RPMI7951 (cell line): Measurements from ENCODE around the gene UGT1A8. TPM values are rescaled to one million over a fixed set of nuclear protein-coding genes. Genes with fewer than 3 reads are reported as not detected.

ENCODE experiments used
- DNase-seq: peaks from one replicate; pipeline ENCODE4 v3.0.0-alpha.2; 2012; ENCODE audit warnings: low read depth
- total RNA-seq: library from RNA; depleted of rRNA; stranded (reverse); fragments of >200 nt; shearing (Covaris generic); gene quantifications from 2 replicates; pipeline ENCODE4 v1.2.3, GENCODE V29; 2014

UGT1A8 gene
- total RNA-seq, 1 experiment from 2014 or later: not detected

DNA sequence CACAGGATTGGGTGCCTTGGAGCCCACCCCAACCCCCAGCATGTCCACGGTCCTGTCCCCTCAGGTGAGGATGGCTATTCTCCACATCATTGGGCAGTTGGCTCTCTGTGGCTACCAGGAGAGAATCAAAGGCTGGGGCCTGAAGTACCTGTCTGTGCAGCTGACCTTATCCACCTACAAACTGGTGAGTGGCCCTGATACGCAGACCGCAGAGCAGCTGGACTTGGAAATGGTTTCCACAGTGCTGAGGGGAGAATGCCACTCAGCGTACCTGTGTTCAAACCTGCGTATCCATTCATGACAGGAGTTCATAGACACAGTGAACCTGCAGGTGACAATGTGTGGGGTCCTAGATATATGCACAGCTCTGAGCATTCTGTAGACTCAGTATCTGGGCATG is 182.3 kb downstream of the UGT1A8 start:
- no peak for DNase-seq

DNA sequence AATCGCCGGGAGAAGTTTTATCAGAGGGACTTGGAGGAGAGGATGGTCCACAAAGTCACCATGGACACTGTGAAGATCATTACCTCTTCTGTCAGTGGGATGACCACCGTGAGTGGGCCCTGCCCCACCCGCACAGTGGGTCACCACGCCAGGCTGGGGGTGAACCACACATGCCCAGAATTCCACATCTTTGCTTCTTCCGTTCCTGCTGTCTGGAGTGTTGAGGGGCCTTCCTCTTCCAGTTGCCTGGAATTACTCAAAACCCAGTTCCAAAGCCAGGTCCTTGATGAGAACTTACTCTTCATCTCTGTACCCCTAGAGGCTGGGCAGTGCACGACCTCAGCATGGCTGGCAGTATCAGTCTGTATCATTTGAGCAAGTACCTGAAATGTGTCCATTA is 182.8 kb downstream of the UGT1A8 start:
- no peak for DNase-seq

DNA sequence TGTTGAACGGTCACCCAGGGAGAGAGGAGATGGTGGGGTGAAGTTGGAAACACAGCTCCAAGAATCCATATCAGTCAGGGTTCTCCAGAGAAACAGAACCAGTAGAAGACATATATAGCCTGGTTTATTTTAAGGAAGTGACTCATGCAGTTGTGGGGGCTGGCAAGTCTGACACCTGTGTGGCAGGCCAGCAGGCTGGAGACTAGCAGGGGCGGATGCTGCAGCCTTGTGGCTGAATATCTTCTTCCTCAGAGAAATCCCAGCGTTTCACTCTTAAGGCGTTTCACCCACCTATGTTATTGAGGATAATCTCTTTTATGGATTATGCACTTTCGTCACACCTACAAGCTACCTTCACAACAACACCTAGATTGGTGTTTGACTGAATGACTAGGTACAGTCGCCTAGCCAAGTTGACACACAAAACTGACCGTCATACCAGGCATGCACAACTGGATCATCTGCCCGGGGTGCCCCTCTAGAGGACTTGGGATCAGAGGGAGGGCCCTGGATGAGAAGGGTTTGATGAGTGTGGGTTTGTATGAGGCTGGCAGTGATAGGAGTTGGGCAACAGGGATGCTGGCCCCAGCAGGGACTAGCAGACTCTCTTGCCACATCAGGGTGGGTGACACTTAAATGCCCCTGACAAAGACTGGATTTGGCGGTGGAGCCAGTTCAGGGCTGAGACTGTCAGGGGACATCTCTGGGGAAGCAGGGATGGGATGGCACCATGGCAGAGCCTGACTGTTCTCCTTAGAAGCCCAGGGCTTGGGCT is 184.1 kb downstream of the UGT1A8 start:
- DNase-seq: peak; percentile 79

DNA sequence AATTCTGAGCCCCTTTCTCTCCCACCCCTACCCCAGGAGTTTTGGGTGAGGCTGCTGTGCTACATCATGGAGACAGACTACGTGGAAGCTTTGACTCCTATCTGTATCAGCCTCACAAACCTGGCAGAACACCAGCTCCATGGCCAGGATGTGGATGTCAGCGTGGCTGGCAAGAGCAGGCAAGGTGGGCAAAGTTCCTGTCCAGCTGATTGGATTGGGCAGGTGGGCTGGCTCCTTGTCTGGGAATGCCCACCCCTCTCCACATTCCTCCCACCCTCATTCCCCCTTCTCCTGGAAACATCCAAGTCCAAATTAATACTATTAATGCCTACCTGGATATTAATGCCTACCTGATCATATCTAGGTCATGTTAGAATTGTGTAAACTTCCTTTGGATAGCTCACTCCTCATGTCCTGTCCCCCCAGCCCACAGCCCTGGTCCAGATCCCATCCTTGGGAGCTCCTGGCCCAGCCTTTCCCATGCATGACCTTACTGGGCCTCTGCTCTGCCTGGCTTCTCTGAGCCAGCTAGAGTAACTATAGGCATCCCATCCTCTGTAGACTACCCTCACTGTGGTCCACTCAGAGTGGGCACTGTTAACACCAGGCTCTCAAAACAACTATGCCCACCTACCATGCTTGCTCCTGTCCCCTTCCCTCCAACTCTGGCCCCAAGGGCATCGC is 184.8 kb downstream of the UGT1A8 start:
- DNase-seq: no peak

DNA sequence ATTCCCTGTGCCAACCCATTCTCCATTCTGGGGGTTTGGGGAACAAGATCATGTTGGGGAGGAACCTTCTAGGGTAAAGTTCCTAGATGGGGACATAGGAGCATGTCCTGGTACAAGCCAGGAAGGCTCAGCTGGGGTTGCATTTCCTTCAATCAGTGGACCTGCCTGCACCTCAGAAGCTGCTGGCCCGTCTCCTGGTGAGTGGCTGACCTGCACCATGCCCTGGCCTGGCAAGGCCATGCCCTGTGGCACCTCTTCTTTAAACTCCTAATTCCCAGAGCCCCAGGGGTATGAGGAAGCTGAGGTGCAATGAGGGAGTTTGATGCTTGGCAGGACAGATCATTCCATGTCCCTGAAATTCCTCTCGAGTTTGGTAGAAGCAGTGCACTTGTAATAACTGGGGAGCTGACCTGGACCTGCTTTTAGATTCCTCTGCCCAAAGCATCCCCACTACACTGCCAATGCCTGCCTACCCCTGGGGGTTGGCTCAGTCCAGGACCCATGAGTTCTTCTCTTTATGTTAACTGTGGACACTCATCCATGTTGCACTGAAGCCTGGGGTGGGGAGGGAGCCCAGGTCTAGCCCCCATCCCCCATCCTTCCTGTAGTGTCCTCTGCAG is 186.0 kb downstream of the UGT1A8 start:
- no peak for DNase-seq

DNA sequence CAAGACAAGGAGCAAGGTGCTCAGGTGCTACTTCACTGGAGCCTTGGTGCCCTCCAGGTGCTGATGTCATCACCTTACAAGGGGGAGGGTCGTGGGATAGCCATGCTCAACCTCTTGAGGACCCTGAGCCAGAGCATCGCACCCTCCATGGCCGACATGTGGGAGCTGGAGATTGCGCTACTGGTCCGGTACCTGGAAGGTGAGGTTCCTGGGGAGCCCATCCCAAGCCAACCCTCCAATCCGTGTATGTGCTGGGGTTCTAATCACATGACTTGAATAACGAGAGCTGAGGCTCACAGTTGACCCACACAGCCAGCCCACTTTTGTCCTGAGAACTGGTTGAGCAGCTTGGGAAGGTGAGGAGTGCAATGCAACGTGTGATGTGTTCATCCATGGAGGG is 186.6 kb downstream of the UGT1A8 start:
- no peak for DNase-seq

DNA sequence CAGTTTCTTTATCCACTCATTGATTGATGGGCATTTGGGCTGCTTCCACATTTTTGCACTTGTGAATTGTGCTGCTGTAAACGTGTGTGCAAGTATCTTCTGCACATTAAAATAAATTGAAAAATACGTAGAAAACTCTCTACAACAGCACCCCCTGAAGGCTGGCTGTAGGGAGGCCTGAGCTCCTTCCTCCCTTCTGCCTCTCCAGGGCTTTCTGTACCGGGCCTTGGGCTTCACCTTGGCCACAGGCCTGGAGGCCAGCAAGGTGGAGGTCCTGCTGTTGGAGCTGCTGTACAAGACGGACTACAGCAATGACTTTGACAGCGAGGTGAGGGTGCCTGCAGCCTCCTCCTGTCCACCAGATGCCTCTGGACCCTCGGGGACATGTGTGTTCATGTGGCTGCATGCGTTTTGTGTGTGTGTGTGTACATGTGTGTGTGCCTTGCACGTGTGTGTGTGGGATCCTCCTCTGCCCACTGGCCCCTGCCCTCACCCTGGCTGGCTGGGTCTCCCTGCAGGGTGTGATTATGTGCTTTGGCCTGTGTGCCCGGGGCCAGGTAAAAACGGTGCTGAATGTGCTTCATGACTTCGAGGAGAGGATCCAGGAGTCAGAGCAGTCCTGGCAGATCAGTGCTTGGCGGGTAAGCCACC is 189.9 kb downstream of the UGT1A8 start:
- DNase-seq: no peak

DNA sequence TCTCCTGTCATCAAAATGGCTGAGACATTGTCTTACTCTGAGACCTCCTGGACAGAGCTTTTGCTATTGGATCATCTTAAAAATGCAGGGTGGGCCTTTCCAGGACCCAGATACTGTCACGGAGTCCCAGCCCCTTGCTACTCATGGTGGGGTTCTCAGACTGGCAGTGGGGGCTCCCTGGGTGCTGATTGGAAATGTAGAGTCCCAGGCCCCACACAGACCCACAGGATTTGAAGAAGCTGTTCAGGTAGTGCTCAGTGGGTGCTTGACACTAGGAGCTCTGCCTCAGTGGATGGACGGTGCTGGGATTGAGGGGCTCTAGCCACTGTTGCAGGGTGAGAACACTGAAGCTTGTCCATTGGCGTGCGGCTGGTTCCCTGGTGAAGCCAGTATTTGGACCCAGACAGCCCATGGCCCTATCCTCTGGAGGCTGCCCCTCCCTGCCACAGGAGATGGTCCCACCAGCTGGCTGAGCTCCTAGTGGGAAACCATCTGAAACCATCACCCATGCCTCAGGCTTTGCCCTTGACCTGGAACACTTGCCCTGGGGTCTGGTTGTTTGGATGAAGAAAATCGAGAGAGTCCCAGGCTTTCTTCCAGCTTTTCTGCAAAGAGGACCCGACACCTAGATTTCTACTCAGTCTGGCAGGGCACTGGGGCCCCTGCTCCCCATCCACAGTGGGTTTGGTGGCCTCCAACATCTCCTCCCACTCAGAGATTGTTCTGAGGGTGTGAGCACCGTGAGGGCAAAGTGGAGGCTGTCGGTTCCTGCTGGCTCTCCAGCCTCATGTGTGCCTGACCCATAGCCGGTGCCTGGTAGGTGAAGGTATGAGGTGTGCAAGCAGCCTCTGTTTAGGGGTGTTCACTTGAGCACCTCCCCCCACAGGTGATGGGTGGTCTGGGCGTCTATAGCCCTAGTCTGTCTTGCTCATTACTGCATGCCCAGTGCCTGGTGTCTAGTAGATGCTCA is 190.8 kb downstream of the UGT1A8 start:
- no peak for DNase-seq

DNA sequence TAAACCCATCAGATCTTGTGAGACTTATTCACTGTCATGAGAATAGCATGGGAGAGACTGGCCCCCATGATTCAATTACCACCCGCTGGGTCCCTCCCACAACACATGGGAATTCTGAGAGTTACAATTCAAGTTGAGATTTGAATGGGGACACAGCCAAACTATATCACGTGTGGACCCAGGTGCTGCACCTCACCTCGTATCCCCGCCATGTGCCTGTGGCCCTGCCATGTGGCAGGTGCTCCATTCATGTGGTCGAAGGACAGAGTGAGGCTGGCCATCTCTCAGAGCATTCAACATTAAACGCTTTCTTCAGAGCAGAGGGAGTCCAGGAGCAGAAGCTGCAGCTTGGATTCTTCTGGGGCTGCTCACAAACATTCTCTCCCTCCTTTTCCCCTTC is 193.0 kb downstream of the UGT1A8 start:
- no peak for DNase-seq

DNA sequence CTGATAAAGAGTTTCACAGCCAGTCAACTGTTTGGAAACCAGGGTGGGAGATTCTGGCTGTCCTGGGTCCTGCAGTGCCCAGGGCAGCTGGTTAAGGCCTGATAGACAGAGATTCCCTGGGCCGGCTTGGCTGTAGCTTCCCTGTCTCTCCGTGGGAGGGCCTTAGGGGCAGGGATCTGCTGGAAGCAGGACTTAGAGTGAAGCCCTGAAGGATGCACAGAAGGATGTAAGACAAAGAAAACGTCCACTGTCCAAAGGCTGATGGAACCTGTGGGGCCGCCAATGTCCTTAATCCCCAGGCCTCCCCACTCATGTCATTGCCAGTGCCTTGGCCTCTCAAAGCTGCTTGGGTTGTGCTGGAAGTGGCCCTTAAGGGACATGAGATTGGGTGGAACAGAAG is 193.7 kb downstream of the UGT1A8 start:
- DNase-seq: no peak

DNA sequence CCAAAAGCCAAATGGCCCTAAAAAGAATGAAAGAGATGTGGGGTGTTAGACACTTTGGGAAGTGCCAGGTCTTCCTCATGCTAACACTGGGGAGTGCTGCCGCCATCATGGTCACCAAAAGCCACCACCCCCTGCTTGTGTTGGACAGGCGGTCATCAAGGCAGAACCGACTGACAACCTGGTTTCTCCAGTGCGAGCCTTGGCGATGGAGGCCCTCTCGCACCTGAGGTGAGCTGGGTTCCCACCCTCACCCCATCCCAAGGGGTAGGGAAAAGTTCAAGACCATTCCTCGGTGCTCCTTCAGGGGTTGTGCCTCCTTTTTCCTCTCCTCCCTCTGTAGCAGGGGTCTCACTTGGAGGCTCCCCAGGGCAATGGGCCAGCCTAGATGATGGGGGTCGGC is 194.3 kb downstream of the UGT1A8 start:
- no peak for DNase-seq

DNA sequence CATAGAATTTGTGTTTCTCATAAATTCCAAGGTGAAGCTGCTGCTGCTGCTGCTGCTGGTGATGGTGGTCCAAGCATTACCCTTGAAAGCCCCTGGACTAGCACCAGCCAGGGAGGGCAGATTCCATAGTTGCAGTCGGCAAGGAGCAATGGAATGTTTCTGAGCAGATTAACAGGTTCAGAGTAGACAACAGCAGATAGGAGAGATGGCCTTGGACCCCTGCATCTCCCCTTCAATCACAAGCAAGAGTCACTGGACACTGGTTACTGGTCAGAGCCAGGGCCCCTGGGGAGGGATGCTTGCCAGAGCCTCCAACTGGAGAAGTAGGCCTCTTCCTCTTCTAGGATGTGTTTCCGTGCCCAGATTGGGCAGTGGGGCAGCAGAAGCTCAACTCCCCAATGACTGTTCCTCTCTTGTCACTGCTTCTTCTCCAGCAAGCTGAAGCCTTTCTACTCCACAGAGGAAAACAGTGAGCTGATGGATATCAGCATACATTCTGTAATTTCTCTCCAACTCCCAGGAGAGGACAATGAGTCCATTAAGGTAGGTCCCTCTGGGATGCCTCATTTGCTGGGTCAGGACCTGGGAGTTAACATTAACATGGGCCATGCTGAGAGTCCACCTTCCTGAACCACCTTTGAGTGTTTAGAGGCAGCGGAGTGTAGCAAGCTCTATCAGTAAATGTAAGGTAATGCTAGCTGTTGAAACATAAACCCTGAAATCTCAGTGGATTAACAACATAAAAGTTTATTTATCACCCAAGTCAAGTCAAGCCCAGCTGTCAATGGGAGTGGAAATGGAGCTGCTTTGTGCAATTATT is 196.0 kb downstream of the UGT1A8 start:
- DNase-seq: no peak

DNA sequence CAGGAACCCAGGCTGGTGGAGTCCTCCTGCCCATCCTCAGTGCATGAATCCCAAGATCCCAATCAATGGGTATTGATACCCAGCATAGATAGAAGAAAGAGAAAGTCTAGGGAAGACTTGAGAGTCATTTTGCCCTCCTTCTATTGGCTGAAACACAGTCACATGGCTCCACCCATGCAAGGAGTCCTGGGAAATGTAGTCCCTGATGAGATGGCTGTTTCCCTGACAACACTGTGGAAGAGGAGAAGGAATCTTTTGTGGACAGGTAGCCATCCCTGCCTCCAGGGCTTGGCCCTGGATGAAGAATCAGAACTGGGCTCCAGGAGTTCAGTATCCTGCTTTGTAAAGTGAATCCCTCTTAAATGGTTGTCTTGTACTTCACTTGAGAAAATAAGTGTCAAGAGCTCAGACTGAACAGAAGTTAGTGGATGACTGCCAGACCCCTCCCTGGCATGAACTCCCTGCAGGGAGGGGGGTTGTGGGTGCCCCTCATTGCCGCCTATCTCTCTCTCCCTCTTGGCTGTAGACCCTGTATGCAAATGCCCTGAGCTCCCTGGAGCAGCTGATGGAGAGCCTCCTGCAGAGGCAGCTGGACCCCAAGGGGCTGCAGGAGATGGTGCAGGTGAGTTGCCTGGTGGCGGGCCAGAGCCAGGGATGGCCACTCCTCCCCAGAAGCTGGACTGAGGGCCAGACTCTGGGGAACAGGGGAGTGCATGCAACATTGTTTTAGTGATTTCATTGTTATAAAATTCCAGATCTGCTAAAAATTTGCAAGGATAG is 196.8 kb downstream of the UGT1A8 start:
- DNase-seq: no peak

DNA sequence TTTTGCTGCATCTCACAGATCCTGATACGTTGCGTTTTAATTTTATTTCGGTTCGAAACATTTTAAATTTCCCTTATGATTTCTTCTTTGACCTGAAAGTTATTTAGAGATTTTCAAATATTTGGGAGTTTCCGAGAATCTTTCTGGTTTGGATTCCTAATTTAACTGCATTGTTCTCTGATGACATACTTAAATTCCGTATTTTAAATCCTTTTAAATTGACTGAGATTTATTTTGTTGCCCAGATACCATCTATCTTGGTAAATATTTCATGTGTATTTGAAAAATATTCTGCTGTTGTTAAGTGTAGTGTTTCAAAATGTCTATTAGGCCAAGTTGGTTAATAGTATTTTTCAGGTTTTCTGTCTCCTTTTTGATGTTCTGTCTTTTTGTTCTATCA is 198.4 kb downstream of the UGT1A8 start:
- DNase-seq: no peak

DNA sequence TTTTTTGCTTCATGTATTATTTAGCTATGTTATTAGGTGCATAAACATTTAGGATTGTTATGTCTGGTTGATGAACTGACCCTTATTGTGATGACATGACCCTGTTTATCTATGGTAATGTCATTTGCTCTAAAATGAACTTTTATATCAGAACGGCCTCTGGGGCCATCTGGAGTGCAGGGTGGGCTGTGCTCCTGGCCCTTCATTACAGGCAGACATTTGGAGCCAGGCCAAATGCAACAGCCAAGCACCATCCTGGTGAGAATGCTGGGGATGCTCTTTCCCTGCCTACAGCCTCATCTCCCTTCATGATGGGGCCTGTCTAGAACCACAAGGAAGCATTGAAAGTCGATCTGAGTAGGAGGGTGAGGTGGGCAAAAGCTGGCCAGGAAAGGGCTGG is 198.9 kb downstream of the UGT1A8 start:
- DNase-seq: no peak

DNA sequence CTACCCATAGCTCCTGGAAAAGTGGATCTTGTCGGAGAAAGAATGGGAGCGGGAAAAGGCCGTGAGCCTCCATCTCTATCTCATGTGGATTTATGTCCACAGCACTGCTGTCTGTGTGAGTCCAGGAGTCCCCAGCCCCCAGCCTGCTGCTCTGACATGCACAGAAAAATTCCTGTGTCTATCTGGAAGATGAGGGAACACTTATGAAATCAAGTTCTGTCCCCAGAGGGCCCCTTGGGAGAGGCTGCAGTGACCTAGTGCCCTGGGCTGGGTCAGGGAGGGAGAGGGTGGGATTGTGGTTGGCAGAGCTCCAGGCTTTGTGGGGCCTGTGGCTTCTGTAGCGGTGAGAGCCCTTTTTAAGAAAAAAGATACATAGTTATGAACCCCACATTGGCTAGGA is 199.3 kb downstream of the UGT1A8 start:
- no peak for DNase-seq

DNA sequence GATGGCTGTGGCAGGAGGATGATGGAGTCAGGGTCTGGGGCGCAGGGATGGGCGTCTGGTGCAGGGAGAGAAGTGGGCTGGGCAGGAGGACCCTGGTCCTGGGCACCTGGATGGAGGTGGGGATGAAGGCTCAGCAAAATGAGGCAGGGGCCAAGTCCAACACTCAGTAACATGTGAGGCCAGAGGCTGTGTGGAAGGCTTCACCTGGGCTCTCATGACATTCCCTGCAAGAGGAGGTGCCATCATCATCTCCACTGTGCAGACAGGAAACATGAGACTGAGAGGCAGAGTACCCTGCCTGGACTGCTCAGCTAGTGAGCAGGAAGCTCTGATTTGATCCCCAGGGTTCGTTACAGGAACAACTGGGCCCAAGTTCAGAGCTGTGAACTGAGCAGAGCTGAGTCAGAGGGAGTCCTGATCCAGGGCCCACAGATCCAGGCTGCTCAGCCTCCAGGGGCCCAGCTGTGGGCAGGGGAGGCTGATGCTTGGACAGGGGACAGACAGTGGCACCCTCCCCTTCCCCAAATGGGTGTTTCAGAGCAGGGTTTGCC is 200.0 kb downstream of the UGT1A8 start:
- DNase-seq: no peak

DNA sequence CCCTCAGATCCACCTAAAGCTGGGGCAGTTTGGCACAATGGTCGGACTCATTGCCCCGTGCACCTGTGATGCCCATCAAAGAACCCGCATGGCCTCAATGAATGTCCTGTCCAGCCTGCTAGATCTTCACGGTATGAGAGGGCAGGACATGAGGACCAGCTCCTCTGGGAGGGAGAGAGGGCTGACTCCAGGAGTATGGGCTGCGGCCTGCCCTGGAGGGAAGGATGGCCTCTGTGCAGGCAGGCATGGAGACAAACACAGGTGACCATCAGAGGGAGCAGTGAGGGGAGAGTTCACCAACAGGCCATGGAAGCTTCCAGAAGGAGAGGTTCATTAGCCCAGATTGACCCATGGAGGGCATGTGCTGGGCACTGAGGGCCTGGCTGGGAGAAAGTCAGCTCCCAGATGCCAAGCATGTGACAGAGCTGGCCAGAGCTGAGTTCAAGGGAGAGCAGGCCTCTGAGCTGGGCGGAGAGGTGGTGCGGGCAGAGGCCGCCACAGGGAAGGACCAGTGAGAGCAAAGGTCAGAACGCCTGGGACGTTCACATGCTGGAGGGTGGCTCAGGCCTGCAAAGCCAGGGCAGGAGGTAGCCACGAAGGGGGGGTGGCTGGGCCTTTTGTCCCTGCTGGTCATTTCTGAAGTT is 200.7 kb downstream of the UGT1A8 start:
- no peak for DNase-seq
